ENCODE measurements around the gene LGSN.
"Not testable (repeated sequence)": the region's sequence is repeated elsewhere in the genome, so short reads cannot be mapped to it uniquely, and the experiment has no call there.

The LGSN gene

DNA sequence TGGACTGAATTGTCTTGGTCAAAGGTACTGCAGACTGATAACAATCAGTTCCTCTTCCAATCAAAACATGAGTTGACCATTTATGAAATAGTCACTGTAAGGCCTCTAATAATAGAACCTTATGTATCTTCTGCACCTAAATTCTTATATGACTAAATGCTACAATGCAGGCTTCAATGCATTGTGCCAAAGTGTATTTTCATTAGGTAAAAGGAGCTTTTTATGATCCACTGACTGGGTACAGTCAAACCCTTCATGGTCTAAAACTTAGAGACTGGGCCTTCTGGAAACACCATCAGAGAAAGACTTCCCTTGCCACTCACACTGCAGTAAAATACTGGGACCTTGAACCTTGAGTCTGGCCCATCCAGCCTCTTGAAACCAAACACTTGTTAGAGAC is 16.3 kb downstream of the LGSN start:
- DNase-seq, result no peak

DNA sequence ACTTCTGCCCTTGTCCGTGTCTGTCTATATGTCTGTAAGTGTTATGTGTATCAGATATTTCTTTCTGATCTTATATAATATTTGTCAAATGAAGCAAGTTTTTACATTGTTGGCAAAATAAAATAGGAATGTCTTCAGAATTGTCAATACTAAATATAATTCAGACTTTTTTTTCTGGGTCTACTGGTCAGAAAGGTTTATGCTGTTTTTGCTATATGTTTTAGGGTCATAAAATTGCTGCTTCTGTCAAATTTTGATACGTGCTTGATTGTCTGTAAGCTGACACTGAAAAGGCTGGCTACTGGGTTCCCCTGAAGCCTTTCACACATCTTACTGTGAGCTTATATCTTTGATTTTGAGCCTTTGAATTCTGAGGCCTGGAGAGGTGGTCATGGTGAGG is 20.1 kb downstream of the LGSN start:
- DNase-seq, result no peak

GRCh38 chr6:63295553-63296194 is 24.1 kb downstream of the LGSN start:
- DNase-seq, result no peak

DNA sequence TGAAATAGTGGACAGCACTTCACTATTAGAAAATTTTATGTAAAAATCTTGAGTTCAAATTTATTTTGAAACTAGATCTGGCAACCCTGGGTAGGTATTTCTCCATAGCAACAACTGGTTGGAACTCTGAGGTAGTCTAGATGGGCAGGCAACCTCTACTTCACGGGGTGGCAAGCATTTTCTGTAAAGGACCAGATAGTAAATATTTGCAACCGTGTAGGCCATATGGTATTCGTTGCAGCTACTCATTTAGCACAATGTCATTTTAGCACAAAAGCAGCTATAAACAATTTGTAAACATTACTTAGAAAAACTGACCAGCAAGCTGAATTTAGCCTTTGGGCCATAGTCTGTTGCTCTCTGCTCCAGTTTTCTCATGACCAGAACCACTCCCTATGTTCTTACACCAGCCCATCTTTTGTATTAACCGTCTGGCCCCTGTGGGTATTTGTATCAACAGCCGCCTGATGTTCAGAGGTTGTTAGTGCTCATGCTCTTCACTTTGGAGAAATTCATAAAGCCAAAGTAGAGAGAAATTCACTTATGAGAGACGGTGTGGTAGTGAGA is 29.2 kb downstream of the LGSN start:
- DNase-seq, result no peak

- DNase-seq, result no peak
Measured at GRCh38 chr6:63289269-63289872, 30.4 kb downstream of the LGSN start.

- no peak for DNase-seq
Measured at GRCh38 chr6:63280639-63281180, 39.1 kb downstream of the LGSN start.

DNA sequence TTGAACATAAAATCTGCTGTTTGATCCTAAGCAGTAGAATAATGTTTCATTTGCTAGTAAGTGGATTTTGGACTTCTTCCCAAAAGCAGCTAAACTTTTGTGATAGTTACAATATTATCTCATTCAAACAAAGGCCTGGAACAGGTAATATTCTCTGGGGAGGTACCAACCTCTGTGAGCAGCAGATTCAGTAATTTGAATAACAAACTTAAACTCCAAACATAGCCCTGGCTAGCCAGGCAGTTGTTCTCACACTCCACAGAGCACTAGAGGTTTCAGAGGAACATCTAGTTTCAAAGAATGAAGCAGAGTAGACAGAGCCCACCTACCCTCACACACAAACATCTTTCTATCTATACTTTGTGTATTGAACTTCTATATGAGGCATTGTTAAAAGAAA is 40.9 kb downstream of the LGSN start:
- DNase-seq, result no peak

DNA sequence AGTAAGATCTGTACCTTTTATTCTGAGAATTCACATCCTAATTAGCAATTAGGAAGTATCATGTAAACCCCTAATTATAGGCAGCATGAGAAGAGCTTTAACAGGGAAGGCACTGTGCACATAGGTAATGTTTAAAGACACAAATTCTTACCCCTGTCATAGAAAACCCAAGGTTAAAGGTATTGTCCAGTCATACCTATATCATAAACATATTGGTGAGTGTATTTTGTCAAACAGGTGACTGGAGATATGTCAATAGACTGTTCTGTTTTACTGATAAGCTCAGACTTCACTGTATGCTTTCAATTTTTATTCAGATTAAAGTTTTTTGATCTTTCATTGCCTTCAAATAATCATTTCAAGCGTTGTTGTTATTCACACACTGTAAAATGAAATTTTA is 43.8 kb downstream of the LGSN start:
- DNase-seq, result no peak

GRCh38 chr6:63274795-63275430 is 44.9 kb downstream of the LGSN start:
- DNase-seq, result not testable (repeated sequence)

DNA sequence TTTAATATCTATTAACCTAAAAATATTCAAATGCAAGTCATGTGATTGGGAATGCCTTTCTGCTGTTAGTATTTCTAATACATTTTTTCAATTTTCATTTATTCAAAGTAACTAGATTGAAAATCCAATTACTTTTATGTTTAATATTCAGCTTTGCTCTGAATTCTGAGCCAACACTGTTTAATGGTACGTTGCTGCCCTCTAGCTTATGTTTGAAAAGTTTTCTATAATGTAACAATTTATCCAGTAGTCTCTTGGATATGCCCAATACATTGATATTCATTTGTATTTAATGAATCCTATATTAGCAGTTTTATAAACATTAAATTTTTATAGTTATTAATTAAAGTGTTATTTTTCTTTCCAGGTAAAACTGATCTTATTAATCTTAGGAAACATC is 47.4 kb downstream of the LGSN start:
- DNase-seq, result peak; percentile 9

GRCh38 chr6:63269470-63269869 is 50.3 kb downstream of the LGSN start:
- DNase-seq, result no peak

- DNase-seq, result no peak
Measured at GRCh38 chr6:63268574-63268973, 51.2 kb downstream of the LGSN start.

- no peak for DNase-seq
Measured at GRCh38 chr6:63267828-63268227, 52.0 kb downstream of the LGSN start.

DNA sequence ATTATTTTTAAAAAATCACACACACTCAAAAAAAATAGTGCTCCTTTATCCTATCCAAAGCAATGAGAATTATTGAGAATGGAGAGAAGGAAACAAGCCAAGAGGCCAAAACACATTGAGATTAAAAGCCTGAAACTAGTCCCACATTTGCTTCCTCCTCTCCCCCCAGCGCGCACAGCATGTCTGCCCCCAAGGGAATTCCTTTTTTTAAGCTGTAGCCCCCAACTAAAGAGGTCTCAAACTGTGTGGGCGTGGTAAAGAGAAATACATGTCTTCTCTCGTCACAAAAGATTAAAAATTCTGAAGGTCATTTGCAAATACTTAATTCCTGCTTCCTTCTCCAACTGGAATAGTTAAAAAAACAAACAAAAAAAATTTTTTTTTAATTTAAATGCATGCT is 52.7 kb downstream of the LGSN start:
- no peak for DNase-seq

DNA sequence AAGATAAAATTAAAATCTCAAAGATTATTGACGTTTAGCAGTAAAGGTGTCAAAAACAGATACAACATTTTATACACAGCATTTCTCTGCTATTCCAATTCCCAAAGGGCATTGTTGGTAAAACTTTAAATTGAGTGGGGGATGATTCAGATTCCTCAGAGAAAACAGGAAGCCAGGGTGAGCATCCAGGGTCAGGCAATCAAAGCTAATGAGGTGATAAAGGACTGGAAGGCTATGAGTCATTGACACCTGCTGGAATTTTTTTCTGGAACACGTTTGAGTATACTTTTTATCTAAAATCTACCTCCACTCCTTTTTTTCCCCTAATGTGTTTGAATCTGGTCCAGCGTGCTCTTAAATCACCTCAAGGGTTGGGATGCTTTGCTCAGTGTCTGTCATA is 56.3 kb downstream of the LGSN start:
- no peak for DNase-seq

DNA sequence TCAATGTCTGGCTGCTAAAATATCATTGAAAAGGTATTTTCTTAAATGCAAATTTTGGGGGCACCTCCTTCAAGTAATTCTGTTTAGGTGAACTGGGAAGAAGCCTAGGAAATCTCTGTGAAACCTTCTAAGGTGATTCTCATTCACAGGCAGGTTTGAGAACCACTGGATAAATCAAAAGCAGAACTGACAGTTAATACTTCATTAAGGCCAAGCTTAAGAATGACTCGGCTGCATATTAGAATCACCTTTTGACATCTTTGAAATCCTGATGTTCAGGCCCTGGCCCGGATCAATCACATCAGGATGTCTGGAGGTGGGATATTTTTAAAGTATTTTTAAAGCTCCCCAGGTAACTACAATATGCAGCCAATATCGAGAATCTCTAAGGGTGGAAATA is 58.0 kb downstream of the LGSN start:
- DNase-seq, result no peak

DNA sequence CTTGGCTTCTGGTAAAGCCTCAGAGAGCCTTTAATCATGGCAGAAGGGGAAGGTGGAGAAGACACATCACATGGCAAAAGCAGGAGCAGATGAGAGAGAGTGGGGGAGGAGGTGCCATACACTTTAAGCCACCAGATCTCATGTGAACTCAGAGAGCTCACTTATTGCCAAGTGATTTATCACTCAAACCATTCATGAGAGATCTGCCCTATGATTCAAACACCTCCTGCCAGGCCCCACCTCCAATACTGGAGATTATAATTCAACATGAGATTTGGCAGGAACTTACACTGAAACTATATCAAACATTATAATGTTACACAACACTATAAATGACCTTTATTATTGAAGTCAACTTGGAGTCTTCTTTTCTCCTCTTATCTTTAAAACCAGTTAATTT is 60.6 kb downstream of the LGSN start:
- no peak for DNase-seq

- no peak for DNase-seq
Measured at GRCh38 chr6:63249875-63250482, 69.8 kb downstream of the LGSN start.

GRCh38 chr6:63246581-63246980 is 73.2 kb downstream of the LGSN start:
- DNase-seq, result no peak

GRCh38 chr6:63245909-63246308 is 73.9 kb downstream of the LGSN start:
- DNase-seq, result no peak

GRCh38 chr6:63245420-63245819 is 74.4 kb downstream of the LGSN start:
- DNase-seq, result no peak

- DNase-seq, result no peak
Measured at GRCh38 chr6:63236398-63236817, 83.4 kb downstream of the LGSN start.

- not testable (repeated sequence) for DNase-seq
Measured at GRCh38 chr6:63230511-63230910, 89.3 kb downstream of the LGSN start.

GRCh38 chr6:63230027-63230426 is 89.8 kb downstream of the LGSN start:
- DNase-seq, result not testable (repeated sequence)

Data from NCI-H1417 treated with DMSO at 0.1 percent for 48 hours (cell line).